NCI-H2196 treated with DMSO at 0.1 percent for 48 hours (cell line): ENCODE data around the gene GGNBP2.

ENCODE experiments used
- DNase-seq: peaks from one replicate; lab custom pipeline; 2025; ENCODE audit not compliant: unreplicated experiment; lab: John Stamatoyannopoulos, UW

Gene GGNBP2

GRCh38 chr17:36550491-36551417 is 6.0 kb downstream of the GGNBP2 start:
- no peak for DNase-seq

GRCh38 chr17:36553459-36553858 is 8.7 kb downstream of the GGNBP2 start:
- no peak for DNase-seq

- no peak for DNase-seq
Observed at GRCh38 chr17:36566081-36566480, 21.4 kb downstream of the GGNBP2 start.

- DNase-seq = no peak
Observed at GRCh38 chr17:36575028-36575427, 30.3 kb downstream of the GGNBP2 start.

- DNase-seq = no peak
Observed at GRCh38 chr17:36576793-36577192, 32.1 kb downstream of the GGNBP2 start.

- no peak for DNase-seq
Observed at GRCh38 chr17:36578671-36579070, 34.0 kb downstream of the GGNBP2 start.

GRCh38 chr17:36583787-36584186 is 39.1 kb downstream of the GGNBP2 start:
- DNase-seq = no peak

- no peak for DNase-seq
Observed at GRCh38 chr17:36586138-36586537, 41.4 kb downstream of the GGNBP2 start.

GRCh38 chr17:36590082-36590481 is 45.4 kb downstream of the GGNBP2 start:
- DNase-seq = no peak

GRCh38 chr17:36591434-36592315 is 47.0 kb downstream of the GGNBP2 start, which contains the start of gene DHRS11:
TSS of gene DHRS11 (plus strand) at chr17:36591879. CDS start at chr17:36592010, 131 bp downstream.
- DNase-seq = peak; percentile 34

GRCh38 chr17:36592316-36592715 is 47.6 kb downstream of the GGNBP2 start:
- no peak for DNase-seq

- DNase-seq = no peak
Observed at GRCh38 chr17:36592716-36593321, 48.1 kb downstream of the GGNBP2 start.

GRCh38 chr17:36593656-36594316 is 49.1 kb downstream of the GGNBP2 start:
- no peak for DNase-seq

GRCh38 chr17:36594626-36595401 is 50.1 kb downstream of the GGNBP2 start:
- no peak for DNase-seq

- DNase-seq = no peak
Observed at GRCh38 chr17:36597226-36597625, 52.5 kb downstream of the GGNBP2 start.

- DNase-seq = no peak
Observed at GRCh38 chr17:36597866-36598777, 53.4 kb downstream of the GGNBP2 start.

- no peak for DNase-seq
Observed at GRCh38 chr17:36598951-36599401, 54.3 kb downstream of the GGNBP2 start.

GRCh38 chr17:36599546-36600250 is 55.0 kb downstream of the GGNBP2 start:
- no peak for DNase-seq
